Measurements from ENCODE around the gene CFL2.

GRCh38 chr14:34713122-34713680 lies 1.2 kb downstream of the CFL2 start:
- TF ChIP-seq POLR2AphosphoS5 (IDR thresholded peaks at IDR 0.05; ENCODE audit: borderline replicate concordance, low read depth, low read length) (no peak), FOXP2 (optimal IDR thresholded peaks at IDR 0.05; ENCODE audit: control extremely low read depth, extremely low read length, insufficient read depth) (no peak)

All from SK-N-MC (cell line).